Heart left ventricle (tissue), 16 donors: Measurements from ENCODE around the gene FRMD1. TPM values are rescaled to one million over a fixed set of nuclear protein-coding genes. Genes with fewer than 3 reads are reported as not detected.

Experiments used
- ATAC-seq, 4 donors: fragments of 200-7000 bp; cut with Tn5 transposase; one replicate each; pipeline ENCODE4 v1.9.1; 2020 to 2022; ENCODE audit warnings: moderate library complexity in 4 of 4, mild to moderate bottlenecking in 3 of 4, moderate number of reproducible peaks in 1 of 4
- DNase-seq, 5 donors: peaks; one replicate each; pipeline ENCODE4 v3.0.0-alpha.2; 2020
- H3K27ac ChIP-seq, 12 donors: fragments of 200-600 bp; sonication (generic) in 4 of 12; one replicate each; pipeline versions ENCODE4 v1.5.0 to v1.8.0; 2016 to 2022; ENCODE audit warnings: mild to moderate bottlenecking in 2 of 12
- H3K27me3 ChIP-seq, 9 donors: fragments of 200-600 bp; sonication (generic) in 2 of 9; one replicate each; pipeline versions ENCODE4 v1.5.1 to v1.8.0; 2016 to 2022; ENCODE audit warnings: mild to moderate bottlenecking in 3 of 9
- H3K36me3 ChIP-seq, 9 donors: fragments of 200-600 bp; sonication (generic) in 2 of 9; one replicate each; pipeline versions ENCODE4 v1.5.0 to v1.8.0; 2018 to 2022; ENCODE audit warnings: mild to moderate bottlenecking in 2 of 9
- H3K4me1 ChIP-seq, 12 donors: fragments of 200-600 bp; sonication (generic) in 4 of 12; one replicate each; pipeline versions ENCODE4 v1.5.0 to v1.8.0; 2016 to 2022; ENCODE audit warnings: mild to moderate bottlenecking in 3 of 12
- H3K4me3 ChIP-seq, 12 donors: fragments of 200-600 bp; sonication (generic) in 4 of 12; one replicate each; pipeline versions ENCODE4 v1.5.0 to v1.8.0; 2017 to 2022; ENCODE audit warnings: mild to moderate bottlenecking in 9 of 12, moderate library complexity in 4 of 12
- H3K9me3 ChIP-seq, 12 donors: fragments of 200-600 bp; sonication (generic) in 4 of 12; one replicate each; pipeline versions ENCODE4 v1.5.0 to v1.8.0; 2016 to 2022; ENCODE audit warnings: mild to moderate bottlenecking in 1 of 12
- POLR2A ChIP-seq, 2 donors: fragments of 450-650 bp; IDR thresholded peaks; one replicate each; pipeline ENCODE4 v1.6.1; 2017; ENCODE audit warnings: antibody characterized with exemption in 2 of 2, mild to moderate bottlenecking in 2 of 2, moderate library complexity in 2 of 2
- WGBS, 4 donors: extraction: QIAGEN DNeasy Blood & Tissue Kit in 2 of 4; methylation state at CpG; one replicate each; pipeline versions ENCODE4 v1.1.5 to v1.1.7; 2013 to 2018; 5-methylcytosine and 5-hydroxymethylcytosine counted together
- intact Hi-C, 10 donors: fragments of 100-400 bp; cut with DNase I; formaldehyde crosslinking; loops; one replicate each; pipeline versions ENCODE4 v1.11.1 to v1.14.2; 2022
- polyA plus RNA-seq, 2 donors: library from polyadenylated mRNA; stranded (reverse); fragments of 200-250 nt; gene quantifications; one replicate each; pipeline ENCODE4 v1.2.3, GENCODE V29; 2013
- total RNA-seq, 9 donors: library from RNA; depleted of rRNA in 2 of 9; stranded (reverse); fragments of >200 nt in 2 of 9; fragmentation: NEBNext Ultra II Directional in 3 of 9; extraction: Animal tissue kit (Norgen Biotek cat#: 25700) in 3 of 9; gene quantifications; one replicate each; pipeline versions ENCODE4 v1.1.0 to v1.2.4, GENCODE V29; 2016 to 2023
- TF ChIP-seq, protein P1 (sequence below), 12 donors: fragments of 200-600 bp; sonication (generic) in 4 of 12; IDR thresholded peaks; one replicate each; pipeline versions ENCODE4 v1.5.0 to v1.8.0; 2018 to 2022; ENCODE audit warnings: antibody characterized with exemption in 12 of 12, mild to moderate bottlenecking in 5 of 12
- donor health status: ischemic (EF 13 %, LVEDD 7.1; RV severe dilation, severe dysfunction).
- donor health status: healthy with polysubstance abuse.
- donor health status: DM: no; HTN: yes; CAD: no.
- donor health status: DM: no; HTN: no; CAD: no.
- donor health status: ischemic (EF 25% LVEDD 6.9; RV normal size, moderate dysfunction).
- donor health status: ischemic (EF 25% LVEDD 5.7; RV mildly dilated, moderate dysfunction).
- donor health status: healthy.
- donor health status: DM: yes; HTN: yes; CAD: no.
- donor health status: ischemic (EF 35%, LVEDD 5.7; RV mildly dilated, moderate dysfunction).
- donor health status: nonischemic (EF 11% LVEDD 7.7; RV severe dilation, severe dysfunction).
- donor health status: DM: yes; HTN: yes; CAD: no.
- donor health status: PGD.
- donor health status: ischemic (EF 29% LVEDD 5.4; RV normal size, mild dysfunction).
- donor health status: nonischemic (EF 23%, LVEDD 6.1; RV moderate dilation, normal function).

FRMD1 gene
- total and polyA plus RNA-seq, 11 donors, result 0.04 to 0.50 (median 0.14) TPM; not detected in 7

DNA sequence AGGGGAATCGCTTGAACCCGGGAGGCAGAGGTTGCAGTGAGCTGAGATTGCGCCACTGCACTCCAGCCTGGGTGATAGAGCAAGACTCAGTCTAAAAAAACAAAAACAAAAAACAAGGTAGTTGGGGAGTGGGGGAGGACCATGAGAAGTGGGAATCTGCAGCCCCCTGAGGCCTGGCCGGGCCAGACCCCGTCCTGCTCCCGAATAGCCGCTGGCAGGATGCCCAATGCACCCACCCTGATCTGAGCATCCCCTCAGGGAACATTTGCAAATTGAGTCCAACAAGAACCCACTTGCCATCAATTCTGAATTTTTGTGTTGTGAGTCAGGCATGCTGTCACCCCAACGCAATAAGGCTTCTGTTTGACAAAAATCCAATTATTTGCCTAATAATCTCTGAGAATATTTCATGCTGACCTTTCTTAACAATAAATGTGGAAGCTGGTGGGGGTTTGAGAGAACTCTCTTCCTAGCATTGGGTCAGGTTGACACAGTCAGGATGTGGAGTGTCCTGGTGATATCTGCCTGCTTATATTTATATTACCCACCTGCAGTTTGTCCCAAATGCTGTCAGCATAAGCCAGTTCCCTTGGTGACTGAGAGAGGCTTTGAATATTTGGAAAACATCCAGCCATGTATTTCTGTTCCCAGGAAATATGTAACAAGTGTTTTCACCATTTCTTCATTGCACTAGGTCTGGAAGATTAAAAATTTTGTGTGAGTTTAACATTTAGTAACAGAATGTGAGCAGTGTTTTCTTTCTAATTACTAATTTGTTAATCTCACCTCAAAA is 28.4 kb upstream of the FRMD1 start:
- DNase-seq (peak in 2 of 5 donors; percentile 30 to 62), ATAC-seq (peak in 3 of 4 donors; percentile 29 to 73 (median 60))
- intact Hi-C loops, result loop anchor here in 1 of 10 donors (5.0 kb wide), 1 partner anchor 50 kb away; no protein-coding TSS in a partner anchor
- Histone ChIP-seq H3K4me1 (peaks cover 0 to 15% (median 3%) of the 10 kb centered on the region in 12 donors), H3K9me3 (no peaks in the 10 kb centered on the region), H3K27ac (no peak overlapping the region), H3K4me3 (no peak overlapping the region), H3K27me3 (peaks cover 0 to 11% (median 0%) of the 10 kb centered on the region in 9 donors), H3K36me3 (no peaks in the 10 kb centered on the region)
- no peak for TF ChIP-seq POLR2A (IDR thresholded peaks at IDR 0.05)
- TF ChIP-seq, protein P1, sequence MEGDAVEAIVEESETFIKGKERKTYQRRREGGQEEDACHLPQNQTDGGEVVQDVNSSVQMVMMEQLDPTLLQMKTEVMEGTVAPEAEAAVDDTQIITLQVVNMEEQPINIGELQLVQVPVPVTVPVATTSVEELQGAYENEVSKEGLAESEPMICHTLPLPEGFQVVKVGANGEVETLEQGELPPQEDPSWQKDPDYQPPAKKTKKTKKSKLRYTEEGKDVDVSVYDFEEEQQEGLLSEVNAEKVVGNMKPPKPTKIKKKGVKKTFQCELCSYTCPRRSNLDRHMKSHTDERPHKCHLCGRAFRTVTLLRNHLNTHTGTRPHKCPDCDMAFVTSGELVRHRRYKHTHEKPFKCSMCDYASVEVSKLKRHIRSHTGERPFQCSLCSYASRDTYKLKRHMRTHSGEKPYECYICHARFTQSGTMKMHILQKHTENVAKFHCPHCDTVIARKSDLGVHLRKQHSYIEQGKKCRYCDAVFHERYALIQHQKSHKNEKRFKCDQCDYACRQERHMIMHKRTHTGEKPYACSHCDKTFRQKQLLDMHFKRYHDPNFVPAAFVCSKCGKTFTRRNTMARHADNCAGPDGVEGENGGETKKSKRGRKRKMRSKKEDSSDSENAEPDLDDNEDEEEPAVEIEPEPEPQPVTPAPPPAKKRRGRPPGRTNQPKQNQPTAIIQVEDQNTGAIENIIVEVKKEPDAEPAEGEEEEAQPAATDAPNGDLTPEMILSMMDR (IDR thresholded peaks at IDR 0.05), result no peak
- WGBS, 4 donors, result 64 to 78% (median 73%) methylated on average over 8 of the region's 8 CpGs

DNA sequence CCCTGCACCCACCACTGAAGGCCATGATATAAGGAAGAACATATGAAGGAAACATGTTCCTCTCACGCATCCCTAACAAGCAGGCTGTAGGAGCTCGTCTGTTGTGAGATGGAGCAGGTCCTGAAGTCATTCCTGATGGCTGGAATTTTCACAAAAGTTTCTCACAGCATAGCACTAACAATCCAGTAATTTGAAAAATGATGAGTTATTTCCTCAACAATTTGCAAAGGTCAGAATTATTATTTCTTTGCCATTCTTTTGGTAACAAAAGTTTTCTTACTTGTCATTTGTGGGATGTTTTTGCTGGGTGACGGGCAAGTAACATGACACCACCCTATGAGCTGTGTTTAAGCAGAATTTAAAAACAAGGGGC is 27.6 kb upstream of the FRMD1 start:
- H3K27ac ChIP-seq, result no peak overlapping the region
- peaks cover 0 to 19% (median 3%) of the 10 kb centered on the region in 12 donors for H3K4me1 ChIP-seq
- H3K27me3 ChIP-seq, result peaks cover 1 to 19% (median 6%) of the 10 kb centered on the region in 9 donors
- intact Hi-C loops, result loop anchor here in 1 of 10 donors (5.0 kb wide), 1 partner anchor 49 kb away; no protein-coding TSS in a partner anchor
- no peak for DNase-seq
- H3K4me3 ChIP-seq, result no peak overlapping the region
- no peak for ATAC-seq
- no peaks in the 10 kb centered on the region for H3K36me3 ChIP-seq
- no peak for TF ChIP-seq POLR2A (IDR thresholded peaks at IDR 0.05)
- TF ChIP-seq, protein P1 (IDR thresholded peaks at IDR 0.05), result no peak
- H3K9me3 ChIP-seq, result no peaks in the 10 kb centered on the region
- 91 to 92% (median 91%) methylated on average over 3 of the region's 3 CpGs for WGBS, 4 donors

DNA sequence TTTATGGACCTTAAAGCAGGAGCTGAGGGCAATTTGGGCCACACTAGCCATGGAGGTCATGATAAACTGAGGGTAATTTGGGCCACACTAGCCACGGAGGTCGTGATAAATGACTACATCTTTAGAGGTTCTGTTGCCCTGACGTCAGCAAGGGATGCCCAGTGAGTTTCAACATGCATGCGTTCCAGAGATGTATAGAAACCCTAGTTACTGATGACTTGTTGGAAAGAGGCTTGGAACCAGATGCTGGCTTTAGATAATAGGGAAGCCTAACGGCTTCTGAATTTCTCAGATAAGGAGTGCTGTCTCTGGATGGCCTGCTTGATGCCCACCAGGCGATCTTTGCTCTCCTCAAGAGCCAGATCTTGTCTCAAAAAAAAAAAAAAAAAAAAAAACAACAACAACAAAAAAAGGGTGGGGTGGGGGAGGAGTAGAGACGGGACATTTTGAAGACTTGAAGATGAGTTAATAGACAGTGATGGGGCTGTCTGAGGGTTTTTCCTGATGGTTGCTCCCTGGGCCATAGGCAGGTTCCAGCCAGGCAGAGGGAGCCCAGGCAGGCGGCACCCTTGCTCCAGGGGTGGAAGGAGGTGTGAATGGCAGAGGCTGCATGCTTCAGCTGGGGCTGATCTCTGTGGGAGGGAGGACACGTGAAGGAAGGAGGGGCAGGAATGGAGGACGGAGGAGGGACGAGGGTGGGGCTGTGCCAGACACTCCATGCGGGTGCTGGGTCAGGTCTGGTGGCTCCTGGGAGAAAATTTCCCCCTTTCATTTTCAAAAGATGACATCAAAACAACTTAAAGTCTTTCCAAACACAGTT is 27.0 kb upstream of the FRMD1 start:
- H3K4me3 ChIP-seq, result no peak overlapping the region
- no peaks in the 10 kb centered on the region for H3K9me3 ChIP-seq
- no peaks in the 10 kb centered on the region for H3K36me3 ChIP-seq
- ATAC-seq, result peak in 1 of 4 donors; percentile 10
- peaks cover 0 to 25% (median 8%) of the 10 kb centered on the region in 12 donors for H3K4me1 ChIP-seq
- intact Hi-C loops, result loop anchor here in 1 of 10 donors (5.0 kb wide), 1 partner anchor 49 kb away; no protein-coding TSS in a partner anchor
- H3K27ac ChIP-seq, result no peak overlapping the region
- 76 to 92% (median 88%) methylated on average over 12 of the region's 12 CpGs for WGBS, 4 donors
- H3K27me3 ChIP-seq, result peaks cover 7 to 25% (median 12%) of the 10 kb centered on the region in 9 donors
- DNase-seq, result peak in 2 of 5 donors; percentile 18 to 21
- TF ChIP-seq, protein P1 (IDR thresholded peaks at IDR 0.05), result no peak
- no peak for TF ChIP-seq POLR2A (IDR thresholded peaks at IDR 0.05)
